H9 (cell line): ENCODE results near the gene RHNO1. TPM values are rescaled to one million over a fixed set of nuclear protein-coding genes. Genes with fewer than 3 reads are reported as not detected.
A peak's percentile ranks its signal among the peaks of the same experiment; 100 is the strongest.

Experiments
- DNase-seq: peaks from one replicate; pipeline ENCODE4 v3.0.0-alpha.2; 2017
- H2AFZ ChIP-seq: one replicate; pipeline ENCODE4 v1.6.1; 2013; ENCODE audit warnings: mild to moderate bottlenecking, low read length, control low read depth, moderate library complexity
- H2AK5ac ChIP-seq: 2 replicates; pipeline ENCODE4 v1.6.1; 2013; ENCODE audit warnings: low read length, control low read depth, mixed read lengths; ENCODE audit not compliant: insufficient read length
- H2BK120ac ChIP-seq: one replicate; pipeline ENCODE4 v1.6.1; 2013; ENCODE audit warnings: low read depth, mild to moderate bottlenecking, low read length, control low read depth, inconsistent platforms; ENCODE audit not compliant: poor library complexity, severe bottlenecking
- H2BK12ac ChIP-seq: 2 replicates; pipeline ENCODE4 v1.6.1; 2013; ENCODE audit warnings: low read length, control low read depth, mixed read lengths, low read depth; ENCODE audit not compliant: insufficient read length
- H2BK15ac ChIP-seq: 2 replicates; pipeline ENCODE4 v1.6.1; 2013; ENCODE audit warnings: low read depth, low read length, control low read depth
- H2BK20ac ChIP-seq: one replicate; pipeline ENCODE4 v1.6.1; 2013; ENCODE audit warnings: low read depth, mild to moderate bottlenecking, low read length, control low read depth, inconsistent platforms; ENCODE audit not compliant: poor library complexity, severe bottlenecking
- H2BK5ac ChIP-seq: 2 replicates; pipeline ENCODE4 v1.6.1; 2013; ENCODE audit warnings: low read length, control low read depth, mixed read lengths; ENCODE audit not compliant: insufficient read length
- H3K14ac ChIP-seq: 2 replicates; pipeline ENCODE4 v1.6.1; 2013; ENCODE audit warnings: low read length, control low read depth; ENCODE audit not compliant: insufficient read depth
- H3K18ac ChIP-seq: 2 replicates; pipeline ENCODE4 v1.6.1; 2013; ENCODE audit warnings: low read depth, mild to moderate bottlenecking, mixed read lengths, low read length, control low read depth; ENCODE audit not compliant: insufficient read length
- H3K23ac ChIP-seq: 2 replicates; pipeline ENCODE4 v1.6.1; 2013; ENCODE audit warnings: low read length, control low read depth, mixed read lengths, low read depth; ENCODE audit not compliant: insufficient read length
- H3K23me2 ChIP-seq: 2 replicates; pipeline ENCODE4 v1.6.1; 2013; ENCODE audit warnings: low read depth, mild to moderate bottlenecking, mixed read lengths, low read length, control low read depth; ENCODE audit not compliant: insufficient read length, poor library complexity, severe bottlenecking
- H3K27ac ChIP-seq: 2 replicates; pipeline ENCODE4 v1.5.1; 2013; ENCODE audit warnings: low read length, control low read depth, mixed read lengths, low read depth; ENCODE audit not compliant: insufficient read length
- H3K27me3 ChIP-seq: 2 replicates; pipeline ENCODE4 v1.6.1; 2013; ENCODE audit warnings: low read length, control low read depth, inconsistent platforms; ENCODE audit not compliant: insufficient read depth
- H3K4ac ChIP-seq: 2 replicates; pipeline ENCODE4 v1.6.1; 2013; ENCODE audit warnings: low read depth, mild to moderate bottlenecking, control low read depth, inconsistent platforms, low read length, moderate library complexity
- H3K4me1 ChIP-seq: 2 replicates; pipeline ENCODE4 v1.6.1; 2013; ENCODE audit warnings: low read length, control low read depth, inconsistent platforms; ENCODE audit not compliant: insufficient read depth
- H3K4me2 ChIP-seq: 2 replicates; pipeline ENCODE4 v1.6.1; 2013; ENCODE audit warnings: low read length, control low read depth, mixed read lengths; ENCODE audit not compliant: insufficient read length, insufficient read depth
- H3K56ac ChIP-seq: 2 replicates; pipeline ENCODE4 v1.6.1; 2013; ENCODE audit warnings: low read depth, mild to moderate bottlenecking, mixed read lengths, low read length, control low read depth; ENCODE audit not compliant: insufficient read length
- H3K79me1 ChIP-seq: 2 replicates; pipeline ENCODE4 v1.6.1; 2013; ENCODE audit warnings: low read depth, mild to moderate bottlenecking, moderate library complexity, low read length, control low read depth, inconsistent platforms; ENCODE audit not compliant: insufficient read depth, poor library complexity, severe bottlenecking
- H3K79me2 ChIP-seq: 2 replicates; pipeline ENCODE4 v1.6.1; 2013; ENCODE audit warnings: low read length, control low read depth, inconsistent platforms; ENCODE audit not compliant: insufficient read depth
- H3K9ac ChIP-seq: 2 replicates; pipeline ENCODE4 v1.6.1; 2013; ENCODE audit warnings: low read length, control low read depth, mixed read lengths; ENCODE audit not compliant: insufficient read length; ENCODE audit errors: extremely low read depth
- H3K9me3 ChIP-seq: one replicate; pipeline ENCODE4 v1.6.1; 2013; ENCODE audit warnings: low read depth, low read length, inconsistent platforms; ENCODE audit not compliant: control insufficient read depth
- H3T11ph ChIP-seq: one replicate; pipeline ENCODE4 v1.6.1; 2013; ENCODE audit warnings: mild to moderate bottlenecking, low read length, control low read depth, inconsistent platforms
- H4K20me1 ChIP-seq: one replicate; pipeline ENCODE4 v1.6.1; 2013; ENCODE audit not compliant: control insufficient read depth, insufficient read length, insufficient read depth
- H4K5ac ChIP-seq: 2 replicates; pipeline ENCODE4 v1.6.1; 2013; ENCODE audit warnings: low read depth, mild to moderate bottlenecking, mixed read lengths, low read length, control low read depth; ENCODE audit not compliant: insufficient read length
- H4K8ac ChIP-seq: replicated peaks from 2 replicates; pipeline ENCODE4 v1.6.1; 2013; ENCODE audit warnings: low read length, control low read depth, mixed read lengths, low read depth; ENCODE audit not compliant: insufficient read length
- H4K91ac ChIP-seq: 2 replicates; pipeline ENCODE4 v1.6.1; 2013; ENCODE audit warnings: low read depth, mild to moderate bottlenecking, moderate library complexity, mixed read lengths, low read length, control low read depth; ENCODE audit not compliant: insufficient read length
- H3K27ac Mint-ChIP-seq, 3 experiments: 2 replicates in 2 of 3; 3 replicates in 1 of 3; pipeline ENCODE4 v1.8.0; 2020 to 2021; ENCODE audit warnings: mixed read lengths in 3 of 3, mild to moderate bottlenecking in 1 of 3, moderate library complexity in 1 of 3
- H3K27me3 Mint-ChIP-seq: 2 replicates; pipeline ENCODE4 v1.8.0; 2021; ENCODE audit warnings: low read depth, mild to moderate bottlenecking, moderate library complexity, mixed read lengths
- H3K36me3 Mint-ChIP-seq, 3 experiments: 2 replicates in 2 of 3; 3 replicates in 1 of 3; pipeline ENCODE4 v1.8.0; 2020 to 2021; ENCODE audit warnings: low read depth in 3 of 3, mixed read lengths in 3 of 3; ENCODE audit not compliant: insufficient read depth in 1 of 3
- H3K4me1 Mint-ChIP-seq, 2 experiments: 2 replicates each; pipeline ENCODE4 v1.8.0; 2020; ENCODE audit warnings: mixed read lengths in 2 of 2
- H3K4me3 Mint-ChIP-seq, 2 experiments: 2 replicates in 1 of 2; 3 replicates in 1 of 2; pipeline ENCODE4 v1.8.0; 2020 to 2021; ENCODE audit warnings: mild to moderate bottlenecking in 2 of 2, mixed read lengths in 2 of 2, moderate library complexity in 1 of 2
- H3K9me3 Mint-ChIP-seq, 2 experiments: 2 replicates in 1 of 2; 3 replicates in 1 of 2; pipeline ENCODE4 v1.8.0; 2020; ENCODE audit warnings: mild to moderate bottlenecking in 2 of 2, mixed read lengths in 2 of 2, moderate library complexity in 1 of 2
- CTCF ChIP-seq: fragments of 200-600 bp; sonication (generic); conservative IDR thresholded peaks from 3 replicates; pipeline ENCODE4 v1.8.0; 2021; ENCODE audit warnings: antibody characterized with exemption, mild to moderate bottlenecking
- WGBS: extraction: QIAGEN DNeasy Blood & Tissue Kit; methylation state at CpG from one replicate; pipeline ENCODE4 v1.1.7; 2013; ENCODE audit warnings: missing lambda C conversion rate, low lambda C conversion rate, mixed read lengths; ENCODE audit not compliant: insufficient read length; ENCODE audit errors: extremely low coverage; 5-methylcytosine and 5-hydroxymethylcytosine counted together
- total RNA-seq: library from RNA; stranded (reverse); gene quantifications from 2 replicates; pipeline ENCODE4 v1.2.1, GENCODE V29; 2021

RHNO1 gene
- total RNA-seq, 1 experiment from 2014 or later, result 36.7 TPM

- peak; percentile 44 for DNase-seq
- no peak overlapping the region for H2BK20ac ChIP-seq
- no peak overlapping the region for H4K91ac ChIP-seq
- TF ChIP-seq CTCF, result peak; percentile 23; the same call in 2 of the 3 replicates
- H3K27ac ChIP-seq, result no peak overlapping the region
- no peaks in the 10 kb centered on the region for H3K9me3 ChIP-seq
- no peaks in the 10 kb centered on the region for H3K27me3 ChIP-seq
- no peak overlapping the region for H2BK5ac ChIP-seq
- Mint-ChIP-seq H3K27ac (peak overlapping the region; percentile 97 to 100 (median 98)), H3K27me3 (no peaks in the 10 kb centered on the region), H3K36me3 (peaks cover 24 to 30% (median 30%) of the 10 kb centered on the region in 3 experiments), H3K4me3 (peak overlapping the region; percentile 94 to 100), H3K4me1 (peaks cover 22 to 25% of the 10 kb centered on the region in 2 experiments), H3K9me3 (0 out of 5 replicates have a peak, but pooled peaks cover 0 to 2% of the 10 kb centered on the region in 2 experiments)
- no peaks in the 10 kb centered on the region for H4K20me1 ChIP-seq
- H3K79me1 ChIP-seq, result no peaks in the 10 kb centered on the region
- peak overlapping the region; percentile 71 for H3K9ac ChIP-seq
- H2AFZ ChIP-seq, result no peak overlapping the region
- peak overlapping the region; percentile 73 for H3K4me2 ChIP-seq
- WGBS, result no CpG with 5 or more reads among the region's 16 CpGs
- no peak overlapping the region for H4K5ac ChIP-seq
- H2BK12ac ChIP-seq, result no peak overlapping the region
- no peaks in the 10 kb centered on the region for H3K4me1 ChIP-seq
- no peak overlapping the region for H3K4ac ChIP-seq
- H3K14ac ChIP-seq, result no peak overlapping the region
- no peak overlapping the region for H2BK120ac ChIP-seq
- no peak overlapping the region for H3T11ph ChIP-seq
- H3K23me2 ChIP-seq, result peaks cover 14% of the 10 kb centered on the region
- H3K79me2 ChIP-seq, result peaks cover 7% of the 10 kb centered on the region; the same call in 1 of the 2 replicates
- H2BK15ac ChIP-seq, result no peak overlapping the region
- H2AK5ac ChIP-seq, result no peak overlapping the region
- no peak overlapping the region for H4K8ac ChIP-seq
- H3K56ac ChIP-seq, result no peak overlapping the region
- H3K18ac ChIP-seq, result no peak overlapping the region
- H3K23ac ChIP-seq, result no peak overlapping the region
These were observed 1.1 kb downstream of the RHNO1 start for GRCh38 chr12:2877953-2878732.
